Measurements from ENCODE around the gene CRELD2.

The CRELD2 gene

DNA sequence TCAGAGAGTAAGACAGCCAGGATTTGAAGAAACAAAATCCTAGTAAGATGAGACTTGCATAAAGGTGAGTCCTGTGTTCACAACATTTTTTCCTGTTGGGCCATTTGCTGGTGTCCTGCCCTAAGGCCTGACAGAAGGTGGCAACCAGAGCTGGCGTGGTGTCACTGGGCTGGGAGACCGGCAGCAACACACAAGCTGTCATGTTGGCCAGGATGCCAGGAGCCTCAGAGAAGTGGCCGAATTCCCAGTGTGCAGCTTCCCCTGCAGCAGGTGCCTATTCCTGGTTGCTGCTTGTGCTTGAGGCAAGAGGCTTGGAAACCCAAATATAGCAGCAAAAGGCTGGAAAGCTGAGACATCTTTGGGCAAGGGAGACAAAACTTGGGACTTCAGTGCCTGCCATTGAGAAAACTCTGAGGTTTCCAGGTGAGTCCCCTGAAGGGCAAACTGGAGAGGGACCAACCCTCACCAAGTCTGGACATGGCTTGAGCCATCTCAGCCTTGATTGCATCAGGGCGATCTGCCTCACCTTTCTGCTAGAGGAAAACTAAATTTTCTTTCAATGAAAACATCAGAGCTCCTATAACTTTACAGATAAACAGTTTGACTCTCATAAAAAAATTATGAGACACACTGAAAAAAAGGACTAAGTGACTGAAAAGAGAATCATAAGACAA lies 26.1 kb upstream of the CRELD2 start:
- no peak overlapping the region for H3K4me2 ChIP-seq (ENCODE audit: low read depth, low read length)
- H3K9ac ChIP-seq (ENCODE audit: low read length), result no peak overlapping the region
- no peaks in the 10 kb centered on the region for H3F3A ChIP-seq (ENCODE audit: insufficient read depth, low read length)
- H4K20me1 ChIP-seq (ENCODE audit: insufficient read depth, low read length), result no peaks in the 10 kb centered on the region
- TF ChIP-seq CTCF (IDR thresholded peaks at IDR 0.05; ENCODE audit: low read length) (no peak), EZH2 (optimal IDR thresholded peaks at IDR 0.05; ENCODE audit: low read depth, low read length) (no peak), EZH2phosphoT487 (IDR thresholded peaks at IDR 0.05; ENCODE audit: low read length) (no peak)
- no peaks in the 10 kb centered on the region for H3K9me2 ChIP-seq (replicated peaks; ENCODE audit: insufficient read depth, low read length)
- peaks cover 17% of the 10 kb centered on the region for H3K79me2 ChIP-seq (ENCODE audit: low read length)
- DNase-seq, result no peak
- no peak overlapping the region for H3K27ac ChIP-seq (ENCODE audit: low read length)
- H2AFZ ChIP-seq (ENCODE audit: low read length), result no peak overlapping the region
- H3K9me3 ChIP-seq (replicated peaks; ENCODE audit: insufficient read depth, low read length), result no peaks in the 10 kb centered on the region
- H3K4me3 ChIP-seq (ENCODE audit: low read length), result no peak overlapping the region
- H3K36me3 ChIP-seq (replicated peaks; ENCODE audit: insufficient read depth, low read length), result no peaks in the 10 kb centered on the region
- no peaks in the 10 kb centered on the region for H3K4me1 ChIP-seq (ENCODE audit: low read length)
- H3K27me3 ChIP-seq (replicated peaks; ENCODE audit: insufficient read depth, low read length), result no peaks in the 10 kb centered on the region

- Histone ChIP-seq H3K36me3 (replicated peaks; ENCODE audit: insufficient read depth, low read length) (no peaks in the 10 kb centered on the region), H4K20me1 (ENCODE audit: insufficient read depth, low read length) (no peaks in the 10 kb centered on the region), H3K27ac (ENCODE audit: low read length) (no peak overlapping the region), H3K9ac (ENCODE audit: low read length) (no peak overlapping the region), H3K4me2 (ENCODE audit: low read depth, low read length) (no peak overlapping the region), H3F3A (ENCODE audit: insufficient read depth, low read length) (no peaks in the 10 kb centered on the region), H2AFZ (ENCODE audit: low read length) (no peak overlapping the region), H3K9me2 (replicated peaks; ENCODE audit: insufficient read depth, low read length) (no peaks in the 10 kb centered on the region), H3K79me2 (ENCODE audit: low read length) (peaks cover 11% of the 10 kb centered on the region), H3K27me3 (replicated peaks; ENCODE audit: insufficient read depth, low read length) (no peaks in the 10 kb centered on the region), H3K4me3 (ENCODE audit: low read length) (no peak overlapping the region), H3K4me1 (ENCODE audit: low read length) (no peaks in the 10 kb centered on the region), H3K9me3 (replicated peaks; ENCODE audit: insufficient read depth, low read length) (no peaks in the 10 kb centered on the region)
- TF ChIP-seq CTCF (IDR thresholded peaks at IDR 0.05; ENCODE audit: low read length), result no peak
- no peak for TF ChIP-seq EZH2 (optimal IDR thresholded peaks at IDR 0.05; ENCODE audit: low read depth, low read length)
- TF ChIP-seq EZH2phosphoT487 (IDR thresholded peaks at IDR 0.05; ENCODE audit: low read length), result no peak
- DNase-seq, result no peak
Measured at GRCh38 chr22:49893025-49893424, 25.4 kb upstream of the CRELD2 start.

DNA sequence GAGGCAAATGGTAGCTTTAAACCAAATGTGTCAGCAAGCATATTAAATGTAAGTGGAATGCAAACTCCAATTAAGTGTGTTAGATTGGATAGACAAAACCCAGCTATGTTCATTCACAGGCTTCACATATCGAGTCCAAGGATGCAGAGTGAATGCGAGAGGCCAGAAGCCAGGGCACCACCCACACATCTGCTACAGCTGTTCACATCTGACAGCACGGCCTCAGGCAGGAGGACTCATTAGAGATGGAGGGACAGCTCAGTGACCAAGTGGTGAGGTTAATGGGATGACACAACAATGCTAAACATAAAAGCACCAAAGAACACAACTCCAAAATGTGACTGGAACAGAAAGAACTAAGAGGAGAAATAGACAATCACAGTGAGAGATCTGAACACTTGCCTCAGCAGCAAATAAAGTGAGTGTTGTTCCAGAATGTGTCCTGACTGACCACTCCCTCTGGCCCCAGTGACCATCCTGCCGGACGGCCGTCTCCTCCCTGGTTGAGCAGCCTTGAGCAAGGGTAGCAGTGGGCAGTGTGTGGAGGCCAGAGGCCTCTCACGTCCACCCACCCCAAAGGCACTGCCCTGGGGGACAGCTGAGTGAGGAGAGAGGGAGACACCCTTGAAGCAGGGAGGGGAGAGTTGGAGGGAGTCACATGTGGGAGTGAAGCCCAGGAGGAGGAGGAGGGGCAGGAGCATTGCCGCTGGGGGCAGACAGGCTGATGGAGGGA lies 23.9 kb upstream of the CRELD2 start:
- Histone ChIP-seq H3K4me1 (ENCODE audit: low read length) (no peaks in the 10 kb centered on the region), H3K36me3 (replicated peaks; ENCODE audit: insufficient read depth, low read length) (no peaks in the 10 kb centered on the region), H3K27ac (ENCODE audit: low read length) (no peak overlapping the region), H3K9me2 (replicated peaks; ENCODE audit: insufficient read depth, low read length) (no peaks in the 10 kb centered on the region), H3K9ac (ENCODE audit: low read length) (no peak overlapping the region), H3K4me2 (ENCODE audit: low read depth, low read length) (no peak overlapping the region), H4K20me1 (ENCODE audit: insufficient read depth, low read length) (no peaks in the 10 kb centered on the region), H3K27me3 (replicated peaks; ENCODE audit: insufficient read depth, low read length) (no peaks in the 10 kb centered on the region), H3K79me2 (ENCODE audit: low read length) (0 out of 2 replicates have a peak, but pooled peaks cover 2% of the 10 kb centered on the region), H2AFZ (ENCODE audit: low read length) (no peak overlapping the region), H3K4me3 (ENCODE audit: low read length) (no peak overlapping the region), H3F3A (ENCODE audit: insufficient read depth, low read length) (no peaks in the 10 kb centered on the region), H3K9me3 (replicated peaks; ENCODE audit: insufficient read depth, low read length) (no peaks in the 10 kb centered on the region)
- no peak for TF ChIP-seq EZH2phosphoT487 (IDR thresholded peaks at IDR 0.05; ENCODE audit: low read length)
- TF ChIP-seq CTCF (IDR thresholded peaks at IDR 0.05; ENCODE audit: low read length), result no peak
- TF ChIP-seq EZH2 (optimal IDR thresholded peaks at IDR 0.05; ENCODE audit: low read depth, low read length), result no peak
- no peak for DNase-seq

Measured in MM.1S (cell line).